Smooth muscle cell (in vitro differentiated cells): ENCODE measurements around the gene CASP3. TPM values are rescaled to one million over a fixed set of nuclear protein-coding genes. Genes with fewer than 3 reads are reported as not detected.
"Not testable (repeated sequence)": the region's sequence is repeated elsewhere in the genome, so short reads cannot be mapped to it uniquely, and the experiment has no call there.

Experiments used
- DNase-seq: peaks from one replicate; lab custom pipeline; 2025; ENCODE audit not compliant: unreplicated experiment; lab: John Stamatoyannopoulos, UW
- H2AFZ ChIP-seq: fragments of 200-600 bp; sonication (generic); 2 replicates; pipeline ENCODE4 v1.6.0; 2016; ENCODE audit warnings: antibody characterized with exemption, low read depth, mild to moderate bottlenecking
- H3F3A ChIP-seq: fragments of 200-600 bp; sonication (generic); 2 replicates; pipeline ENCODE4 v1.6.0; 2017; ENCODE audit warnings: antibody characterized with exemption, low read depth
- H3K27ac ChIP-seq: fragments of 200-600 bp; sonication (generic); 2 replicates; pipeline ENCODE4 v1.5.1; 2016; ENCODE audit warnings: low read depth, mild to moderate bottlenecking
- H3K27me3 ChIP-seq: fragments of 200-600 bp; sonication (generic); 2 replicates; pipeline ENCODE4 v1.6.1; 2016; ENCODE audit warnings: low read depth, mild to moderate bottlenecking
- H3K36me3 ChIP-seq: fragments of 200-600 bp; sonication (generic); 2 replicates; pipeline ENCODE4 v1.5.1; 2016; ENCODE audit warnings: low read depth
- H3K4me1 ChIP-seq: fragments of 200-600 bp; sonication (generic); 2 replicates; pipeline ENCODE4 v1.5.1; 2016; ENCODE audit warnings: low read depth
- H3K4me2 ChIP-seq: fragments of 200-600 bp; sonication (generic); 2 replicates; pipeline ENCODE4 v1.6.0; 2016; ENCODE audit warnings: mild to moderate bottlenecking
- H3K4me3 ChIP-seq: fragments of 200-600 bp; sonication (generic); 2 replicates; pipeline ENCODE4 v1.5.1; 2016; ENCODE audit warnings: mild to moderate bottlenecking
- H3K79me2 ChIP-seq: fragments of 200-600 bp; sonication (generic); 2 replicates; pipeline ENCODE4 v1.6.0; 2016; ENCODE audit warnings: low read depth, mild to moderate bottlenecking
- H3K9ac ChIP-seq: fragments of 200-600 bp; sonication (generic); 2 replicates; pipeline ENCODE4 v1.6.0; 2016; ENCODE audit warnings: low read depth
- H3K9me3 ChIP-seq: fragments of 200-600 bp; sonication (generic); replicated peaks from 2 replicates; pipeline ENCODE4 v1.5.1; 2016; ENCODE audit warnings: low read depth
- H4K20me1 ChIP-seq: fragments of 200-600 bp; sonication (generic); 2 replicates; pipeline ENCODE4 v1.6.0; 2016; ENCODE audit warnings: low read depth
- CTCF ChIP-seq: fragments of 200-600 bp; sonication (generic); IDR thresholded peaks from 2 replicates; pipeline ENCODE4 v1.5.1; 2017; ENCODE audit warnings: borderline replicate concordance, mild to moderate bottlenecking, antibody characterized with exemption; ENCODE audit not compliant: insufficient read depth, poor library complexity, severe bottlenecking
- WGBS: methylation state at CpG from one replicate; pipeline ENCODE4 v1.1.7; 2016; ENCODE audit warnings: low lambda C conversion rate; 5-methylcytosine and 5-hydroxymethylcytosine counted together
- polyA plus RNA-seq: library from polyadenylated mRNA; unstranded; fragments of >200 nt; fragmentation: Nextera tagmentation; extraction: Ambion mirVana; gene quantifications from 2 replicates; pipeline ENCODE4 v1.2.1, GENCODE V29; 2016
- total RNA-seq: library from RNA; depleted of rRNA; stranded (reverse); fragments of >200 nt; gene quantifications from 2 replicates; pipeline ENCODE4 v1.2.3, GENCODE V29; 2014

CASP3 gene
- total and polyA plus RNA-seq, 2 experiments from 2014 or later, result 35.7 to 48.5 TPM

- H3K4me3 ChIP-seq, result no peak overlapping the region
- no peak for DNase-seq
- H3F3A ChIP-seq, result no peaks in the 10 kb centered on the region
- no peaks in the 10 kb centered on the region for H3K4me1 ChIP-seq
- H3K4me2 ChIP-seq, result no peak overlapping the region
- no peak overlapping the region for H3K9ac ChIP-seq
- H3K36me3 ChIP-seq, result no peaks in the 10 kb centered on the region
- no peaks in the 10 kb centered on the region for H3K9me3 ChIP-seq
- H4K20me1 ChIP-seq, result no peaks in the 10 kb centered on the region
- H3K79me2 ChIP-seq, result no peaks in the 10 kb centered on the region
- WGBS, result 82% methylated on average over 12 of the region's 12 CpGs
- H3K27ac ChIP-seq, result no peak overlapping the region
- H2AFZ ChIP-seq, result no peak overlapping the region
- H3K27me3 ChIP-seq, result no peaks in the 10 kb centered on the region
- TF ChIP-seq CTCF, result no peak
Measured at GRCh38 chr4:184616633-184617551, 32.4 kb downstream of the CASP3 start.

- H3K9me3 ChIP-seq, H3K4me3 ChIP-seq, DNase-seq, H3K27me3 ChIP-seq, H3K36me3 ChIP-seq, H4K20me1 ChIP-seq, H3K27ac ChIP-seq, H3K9ac ChIP-seq, H2AFZ ChIP-seq, H3K79me2 ChIP-seq, H3K4me2 ChIP-seq, H3K4me1 ChIP-seq, H3F3A ChIP-seq: not testable (repeated sequence)
- 79% methylated on average over 2 of the region's 2 CpGs for WGBS
Measured at GRCh38 chr4:184616168-184616567, 33.1 kb downstream of the CASP3 start.

- Histone ChIP-seq H3K36me3 (no peaks in the 10 kb centered on the region), H4K20me1 (no peaks in the 10 kb centered on the region), H2AFZ (no peak overlapping the region), H3K79me2 (no peaks in the 10 kb centered on the region), H3K9ac (no peak overlapping the region), H3K9me3 (no peaks in the 10 kb centered on the region), H3K27ac (no peak overlapping the region), H3F3A (no peaks in the 10 kb centered on the region), H3K27me3 (no peaks in the 10 kb centered on the region), H3K4me3 (no peak overlapping the region), H3K4me2 (no peak overlapping the region), H3K4me1 (no peaks in the 10 kb centered on the region)
- no peak for DNase-seq
- 100% methylated on average over 3 of the region's 3 CpGs for WGBS
- no peak for TF ChIP-seq CTCF
Measured at GRCh38 chr4:184614509-184614908, 34.7 kb downstream of the CASP3 start.

GRCh38 chr4:184613405-184613804, 35.8 kb downstream of the CASP3 start:
- H3K4me2 ChIP-seq, result no peak overlapping the region

More at GRCh38 chr4:184613405-184613804, 35.8 kb downstream of the CASP3 start:
- Histone ChIP-seq H3F3A (no peaks in the 10 kb centered on the region), H3K27me3 (no peaks in the 10 kb centered on the region), H3K79me2 (no peaks in the 10 kb centered on the region), H3K4me3 (no peak overlapping the region), H3K9me3 (no peaks in the 10 kb centered on the region), H3K36me3 (no peaks in the 10 kb centered on the region), H3K27ac (no peak overlapping the region), H4K20me1 (no peaks in the 10 kb centered on the region), H2AFZ (no peak overlapping the region), H3K4me1 (no peaks in the 10 kb centered on the region), H3K9ac (no peak overlapping the region)
- 96% methylated on average over 2 of the region's 2 CpGs for WGBS
- no peak for TF ChIP-seq CTCF
- DNase-seq, result no peak
